Endothelial cell of umbilical vein (primary cell): ENCODE data around the gene CDH23. TPM values are rescaled to one million over a fixed set of nuclear protein-coding genes. Genes with fewer than 3 reads are reported as not detected.

Experiments used
- BruUV-seq: library from RNA; stranded (reverse); fragments of 400-500 nt; replicated peaks from 2 replicates; lab custom pipeline; 2021; lab: Mats Ljungman, UMichigan
- CTCF ChIA-PET: fragments of 300-600, 350-600 bp; sonication (Branson Sonifier 250); formaldehyde crosslinking; loops from one replicate; lab custom pipeline; 2021; ENCODE audit warnings: antibody characterized with exemption, inconsistent platforms; lab: Charles Lee
- POLR2A ChIA-PET: fragments of 300-600, 350-600 bp; sonication (Branson Sonifier 250); formaldehyde crosslinking; loops from one replicate; lab custom pipeline; 2021; ENCODE audit warnings: antibody characterized with exemption, inconsistent platforms; lab: Charles Lee
- DNase-seq: peaks from one replicate; pipeline ENCODE4 v3.0.0-alpha.2; 2011; ENCODE audit warnings: low read depth, low spot score
- FAIRE-seq: peaks from 2 replicates; lab custom pipeline; 2011; peaks lifted over from hg19 to GRCh38; lab: Jason Lieb, UNC
- H2AFZ ChIP-seq: 2 replicates; pipeline ENCODE4 v1.6.0; 2012; ENCODE audit warnings: low read depth, low read length, control low read depth, inconsistent platforms
- H3K27ac ChIP-seq: 2 replicates; pipeline ENCODE4 v1.5.1; 2011; ENCODE audit warnings: low read depth, mild to moderate bottlenecking, control low read depth, low read length, moderate library complexity; ENCODE audit not compliant: insufficient read depth
- H3K27me3 ChIP-seq, 2 experiments: 2 replicates each; pipeline versions ENCODE4 v1.6.0 to v1.6.1; 2011; ENCODE audit warnings: low read length in 2 of 2, mixed read lengths in 1 of 2; ENCODE audit not compliant: control insufficient read depth in 2 of 2, insufficient read depth in 2 of 2
- H3K36me3 ChIP-seq, 2 experiments: 2 replicates in 1 of 2; 3 replicates in 1 of 2; pipeline ENCODE4 v1.5.1; 2011; ENCODE audit warnings: low read length in 2 of 2, mild to moderate bottlenecking in 1 of 2, moderate library complexity in 1 of 2; ENCODE audit not compliant: control insufficient read depth in 2 of 2, insufficient read depth in 2 of 2; ENCODE audit errors: extremely low read depth in 1 of 2
- H3K4me1 ChIP-seq: 3 replicates; pipeline ENCODE4 v1.5.1; 2011; ENCODE audit warnings: mild to moderate bottlenecking, low read length; ENCODE audit not compliant: control insufficient read depth, insufficient read depth; ENCODE audit errors: extremely low read depth
- H3K4me2 ChIP-seq: 2 replicates; pipeline ENCODE4 v1.6.1; 2011; ENCODE audit warnings: low read length, control low read depth, mixed read lengths; ENCODE audit not compliant: insufficient read depth
- H3K4me3 ChIP-seq, 3 experiments: fragments of 200-600 bp in 1 of 3; sonication (generic), shearing (Covaris generic) in 1 of 3; replicated peaks in 1 of 3; 2 replicates each; pipeline ENCODE4 v1.5.1; 2011 to 2016; ENCODE audit warnings: control low read depth in 3 of 3, low read length in 3 of 3, mild to moderate bottlenecking in 2 of 3, inconsistent platforms in 1 of 3, low read depth in 1 of 3, moderate library complexity in 1 of 3; ENCODE audit not compliant: insufficient read depth in 1 of 3
- H3K79me2 ChIP-seq: 2 replicates; pipeline ENCODE4 v1.6.0; 2012; ENCODE audit warnings: low read length, inconsistent platforms; ENCODE audit not compliant: control insufficient read depth, insufficient read depth
- H3K9ac ChIP-seq: replicated peaks from 2 replicates; pipeline ENCODE3; 2011; ENCODE audit warnings: low read length, control low read depth; ENCODE audit not compliant: insufficient read depth; ENCODE audit errors: extremely low read depth
- H3K9me1 ChIP-seq: replicated peaks from 3 replicates; pipeline ENCODE4 v1.6.0; 2011; ENCODE audit warnings: mild to moderate bottlenecking, low read length; ENCODE audit not compliant: control insufficient read depth, insufficient read depth; ENCODE audit errors: extremely low read depth
- H3K9me3 ChIP-seq: replicated peaks from 2 replicates; pipeline ENCODE4 v1.5.1; 2012; ENCODE audit warnings: low read length, inconsistent platforms; ENCODE audit not compliant: control insufficient read depth, insufficient read depth
- H4K20me1 ChIP-seq: replicated peaks from 2 replicates; pipeline ENCODE3; 2011; ENCODE audit warnings: mild to moderate bottlenecking, low read length; ENCODE audit not compliant: control insufficient read depth, insufficient read depth; ENCODE audit errors: extremely low read depth
- EZH2 ChIP-seq: IDR thresholded peaks from 2 replicates; pipeline ENCODE4 v1.6.1; 2012; ENCODE audit warnings: borderline replicate concordance, low read depth, mild to moderate bottlenecking, moderate library complexity, low read length, inconsistent platforms; ENCODE audit not compliant: severe bottlenecking
- FOS ChIP-seq: IDR thresholded peaks from 2 replicates; pipeline ENCODE4 v1.6.1; 2011; ENCODE audit warnings: mild to moderate bottlenecking, low read length, moderate library complexity, borderline replicate concordance; ENCODE audit not compliant: insufficient read depth
- GATA2 ChIP-seq: IDR thresholded peaks from 2 replicates; pipeline ENCODE4 v1.7.0; 2011; ENCODE audit warnings: low read depth, mild to moderate bottlenecking, moderate library complexity, mixed read lengths, low read length; ENCODE audit not compliant: insufficient read length, insufficient read depth
- JUN ChIP-seq: IDR thresholded peaks from 2 replicates; pipeline ENCODE4 v1.6.1; 2011; ENCODE audit warnings: borderline replicate concordance, low read depth; ENCODE audit not compliant: insufficient read length, insufficient read depth
- MYC ChIP-seq: IDR thresholded peaks from one replicate; pipeline ENCODE4 v1.6.1; 2011; ENCODE audit warnings: mild to moderate bottlenecking, low read depth, low read length
- POLR2A ChIP-seq: IDR thresholded peaks from 2 replicates; pipeline ENCODE4 v1.6.1; 2012; ENCODE audit warnings: low read depth, mild to moderate bottlenecking, control low read depth, low read length
- POLR2AphosphoS5 ChIP-seq: IDR thresholded peaks from 2 replicates; pipeline ENCODE4 v1.6.1; 2012; ENCODE audit warnings: low read depth, mild to moderate bottlenecking, control low read depth, low read length, moderate library complexity; ENCODE audit not compliant: insufficient read depth
- dilution Hi-C: fragments of 300-500 bp; cut with MboI; formaldehyde crosslinking; loops from one replicate; pipeline ENCODE4 v1.15.0; 2019; ENCODE audit warnings: low sequenced_read_pairs; ENCODE audit not compliant: extremely low pct_ligation_motif_present
- intact Hi-C: fragments of 100-400 bp; cut with micrococcal nuclease; formaldehyde crosslinking; loops from one replicate; pipeline ENCODE4 v1.10.0; 2022
- polyA plus RNA-seq, 4 experiments: library from polyadenylated mRNA; depleted of rRNA in 3 of 4; stranded (reverse) in 3 of 4; unstranded in 1 of 4; fragments of >200 nt; gene quantifications; 2 replicates each; pipeline versions ENCODE4 v1.2.1 to v1.2.3, GENCODE V29; 2011 to 2012; ENCODE audit warnings: missing spikeins in 1 of 4
- total RNA-seq: library from RNA; stranded (reverse); gene quantifications from 2 replicates; pipeline ENCODE4 v1.2.3, GENCODE V29; 2021
- TF ChIP-seq, protein P1 (sequence below), 2 donors: IDR thresholded peaks; 1 replicate in 1 of 2; 2 replicates in 1 of 2; pipeline ENCODE4 v1.5.1; 2011; ENCODE audit warnings: low read length in 2 of 2, mild to moderate bottlenecking in 2 of 2, moderate library complexity in 2 of 2, control low read depth in 1 of 2, inconsistent platforms in 1 of 2, low read depth in 1 of 2; ENCODE audit not compliant: insufficient read depth in 1 of 2; ENCODE audit errors: extremely low read depth in 1 of 2
- TF ChIP-seq, protein P2 (sequence below): IDR thresholded peaks from 2 replicates; pipeline ENCODE4 v1.6.1; 2011; ENCODE audit not compliant: insufficient read depth, insufficient read length

CDH23 gene
- total and polyA plus RNA-seq, 2 donors (not counting 3 experiments of a cell fraction or from before 2014, with no cell fraction given) = not detected

DNA sequence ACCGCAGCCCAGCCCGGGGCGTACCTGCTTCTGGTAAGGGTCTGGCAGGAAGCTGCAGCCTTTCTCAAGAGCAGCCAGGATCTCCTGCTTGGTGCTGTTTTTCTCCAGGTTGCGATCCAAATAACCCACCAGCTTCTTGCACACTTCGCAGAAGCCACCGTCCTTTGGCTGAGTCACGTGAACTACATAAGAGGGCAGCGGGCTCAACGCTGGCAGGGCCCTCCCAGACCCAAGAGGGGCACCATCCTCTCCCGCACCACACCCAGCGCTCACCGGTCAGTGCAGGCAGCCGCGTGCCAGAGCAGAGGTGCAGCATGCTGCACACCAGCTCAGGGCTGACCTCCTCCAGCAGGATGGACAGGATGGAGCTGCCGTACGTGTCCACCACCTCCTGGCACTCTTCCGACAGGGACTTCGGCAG, 422.7 kb downstream of the CDH23 start:
- H3K27me3 ChIP-seq = no peaks in the 10 kb centered on the region
- no peak overlapping the region for H3K27ac ChIP-seq
- no peak overlapping the region for H3K4me2 ChIP-seq
- POLR2A ChIA-PET = no interaction called here
- TF ChIP-seq EZH2 = no peak
- no peak for TF ChIP-seq MYC
- TF ChIP-seq GATA2 = no peak
- no peak for TF ChIP-seq POLR2AphosphoS5
- TF ChIP-seq FOS = no peak
- no peak for TF ChIP-seq POLR2A
- no peak for TF ChIP-seq JUN
- no peaks in the 10 kb centered on the region for H3K9me1 ChIP-seq
- CTCF ChIA-PET = interaction anchor here (0.9 kb wide), 1 partner anchor 11 kb away, joined by 3 read pairs; no protein-coding TSS in a partner anchor
- H3K4me1 ChIP-seq = no peaks in the 10 kb centered on the region
- H3K36me3 ChIP-seq = peaks cover 22 to 68% of the 10 kb centered on the region in 2 experiments
- no peak for FAIRE-seq
- TSS peak; percentile 4 for BruUV-seq
- H2AFZ ChIP-seq = no peak overlapping the region
- dilution Hi-C loops = no loop called here
- H3K4me3 ChIP-seq = no peak overlapping the region
- no peaks in the 10 kb centered on the region for H4K20me1 ChIP-seq
- H3K79me2 ChIP-seq = no peaks in the 10 kb centered on the region
- H3K9me3 ChIP-seq = no peaks in the 10 kb centered on the region
- no peak for DNase-seq
- intact Hi-C loops = no loop called here
- no peak overlapping the region for H3K9ac ChIP-seq

DNA sequence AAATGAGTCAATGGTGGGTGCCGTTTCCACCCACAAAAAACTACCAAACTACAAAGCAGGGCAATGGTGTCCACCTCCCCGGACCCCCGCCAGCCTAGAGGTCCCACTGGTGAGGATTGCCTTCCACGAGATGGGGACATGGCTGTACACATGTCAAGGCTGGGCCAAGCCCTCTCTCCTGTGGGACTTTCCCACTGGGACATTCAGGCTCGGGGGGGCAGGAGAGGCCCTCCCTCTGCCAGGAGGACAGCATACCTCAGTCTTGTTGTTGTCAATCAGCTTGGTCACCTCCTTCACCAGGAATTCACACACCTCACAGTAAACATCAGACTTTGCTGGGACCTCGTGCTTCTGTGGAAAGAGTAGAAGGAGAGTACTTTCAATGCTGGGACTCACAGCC, 423.3 kb downstream of the CDH23 start:
- POLR2A ChIA-PET = no interaction called here
- Histone ChIP-seq H2AFZ (no peak overlapping the region), H3K9me3 (no peaks in the 10 kb centered on the region), H3K27ac (no peak overlapping the region), H3K27me3 (no peaks in the 10 kb centered on the region), H3K4me1 (no peaks in the 10 kb centered on the region), H3K4me2 (no peak overlapping the region), H3K9ac (no peak overlapping the region), H3K79me2 (no peaks in the 10 kb centered on the region), H4K20me1 (no peaks in the 10 kb centered on the region), H3K36me3 (peaks cover 24 to 67% of the 10 kb centered on the region in 2 experiments), H3K9me1 (no peaks in the 10 kb centered on the region), H3K4me3 (no peak overlapping the region)
- intact Hi-C loops = no loop called here
- CTCF ChIA-PET = interaction anchor here (0.9 kb wide), 1 partner anchor 10 kb away, joined by 3 read pairs; no protein-coding TSS in a partner anchor
- dilution Hi-C loops = no loop called here
- DNase-seq (no peak), FAIRE-seq (no peak)
- TF ChIP-seq FOS = no peak
- TF ChIP-seq JUN = no peak
- no peak for TF ChIP-seq POLR2AphosphoS5
- TF ChIP-seq, protein P1, sequence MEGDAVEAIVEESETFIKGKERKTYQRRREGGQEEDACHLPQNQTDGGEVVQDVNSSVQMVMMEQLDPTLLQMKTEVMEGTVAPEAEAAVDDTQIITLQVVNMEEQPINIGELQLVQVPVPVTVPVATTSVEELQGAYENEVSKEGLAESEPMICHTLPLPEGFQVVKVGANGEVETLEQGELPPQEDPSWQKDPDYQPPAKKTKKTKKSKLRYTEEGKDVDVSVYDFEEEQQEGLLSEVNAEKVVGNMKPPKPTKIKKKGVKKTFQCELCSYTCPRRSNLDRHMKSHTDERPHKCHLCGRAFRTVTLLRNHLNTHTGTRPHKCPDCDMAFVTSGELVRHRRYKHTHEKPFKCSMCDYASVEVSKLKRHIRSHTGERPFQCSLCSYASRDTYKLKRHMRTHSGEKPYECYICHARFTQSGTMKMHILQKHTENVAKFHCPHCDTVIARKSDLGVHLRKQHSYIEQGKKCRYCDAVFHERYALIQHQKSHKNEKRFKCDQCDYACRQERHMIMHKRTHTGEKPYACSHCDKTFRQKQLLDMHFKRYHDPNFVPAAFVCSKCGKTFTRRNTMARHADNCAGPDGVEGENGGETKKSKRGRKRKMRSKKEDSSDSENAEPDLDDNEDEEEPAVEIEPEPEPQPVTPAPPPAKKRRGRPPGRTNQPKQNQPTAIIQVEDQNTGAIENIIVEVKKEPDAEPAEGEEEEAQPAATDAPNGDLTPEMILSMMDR (IDR thresholded peaks at IDR 0.05; ENCODE audit: extremely low read depth in 1 of 2, insufficient read depth in 1 of 2, low read depth in 1 of 2, low read length in 2 of 2) = no peak
- TF ChIP-seq, protein P2, sequence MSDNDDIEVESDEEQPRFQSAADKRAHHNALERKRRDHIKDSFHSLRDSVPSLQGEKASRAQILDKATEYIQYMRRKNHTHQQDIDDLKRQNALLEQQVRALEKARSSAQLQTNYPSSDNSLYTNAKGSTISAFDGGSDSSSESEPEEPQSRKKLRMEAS = no peak
- TF ChIP-seq MYC = no peak
- no peak for TF ChIP-seq EZH2
- no peak for TF ChIP-seq GATA2
- TF ChIP-seq POLR2A = no peak
- no TSS peak for BruUV-seq
